HG03378 (cell line): Measurements from ENCODE around the gene ITGAE.

Source experiments
- ATAC-seq: cut with Tn5 transposase; IDR thresholded peaks from one replicate; pipeline ENCODE4 v1.9.1; 2021; ENCODE audit warnings: mild to moderate bottlenecking, moderate library complexity; ENCODE audit not compliant: unreplicated experiment

The ITGAE gene

DNA sequence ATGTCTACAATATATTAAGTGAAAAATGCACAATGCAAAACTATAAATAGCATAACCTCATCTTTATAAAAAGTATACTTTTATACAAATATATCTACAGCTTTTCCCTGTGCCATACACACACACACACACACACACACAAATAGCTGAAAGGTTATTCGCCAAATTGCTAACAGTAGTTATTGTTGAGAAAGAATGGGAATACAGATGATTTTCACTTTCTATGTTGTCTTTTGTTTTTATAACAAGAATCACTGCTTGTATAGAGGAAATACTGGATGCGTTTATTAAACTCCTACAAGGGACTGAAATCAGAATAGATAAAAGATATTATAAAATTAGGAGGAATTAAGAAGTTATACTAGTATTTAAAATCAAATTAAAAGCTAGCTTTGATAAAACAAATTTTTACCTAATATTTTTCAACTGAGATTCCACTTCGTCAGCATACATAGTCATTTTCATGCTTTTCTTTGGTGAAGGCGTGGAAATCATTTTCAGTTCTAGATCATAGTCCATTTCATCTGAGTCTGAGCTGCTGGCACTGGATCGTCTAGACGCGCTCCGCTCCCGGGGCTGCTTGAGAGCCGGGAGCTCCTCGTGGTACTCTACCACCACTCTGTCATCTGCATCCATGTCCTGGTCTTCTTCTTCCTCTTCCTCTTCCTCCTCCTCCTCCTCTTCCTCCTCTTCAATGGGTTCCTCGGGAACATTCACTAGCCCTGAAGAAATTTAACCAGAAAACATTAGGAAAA lies 17.0 kb upstream of the ITGAE start:
- no peak for ATAC-seq

DNA sequence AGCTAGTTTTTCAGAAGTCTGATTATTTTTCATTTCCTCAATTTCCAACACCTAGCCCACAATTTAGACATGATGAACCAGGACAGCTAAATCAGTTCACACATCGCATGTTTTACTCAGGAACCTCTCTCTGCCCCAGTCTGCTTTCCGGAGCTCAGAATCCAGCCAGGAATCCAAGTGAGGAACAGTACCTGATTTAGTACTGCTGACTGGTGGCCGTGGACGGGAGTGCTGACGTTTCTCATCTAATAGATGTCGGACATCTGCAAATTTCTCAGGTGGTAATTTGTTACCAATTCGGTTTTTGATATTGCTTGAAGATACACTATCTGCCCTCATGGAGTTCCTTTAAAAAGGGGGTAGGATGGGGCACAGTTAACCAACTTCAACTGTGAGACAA lies 14.9 kb upstream of the ITGAE start:
- ATAC-seq: no peak

DNA sequence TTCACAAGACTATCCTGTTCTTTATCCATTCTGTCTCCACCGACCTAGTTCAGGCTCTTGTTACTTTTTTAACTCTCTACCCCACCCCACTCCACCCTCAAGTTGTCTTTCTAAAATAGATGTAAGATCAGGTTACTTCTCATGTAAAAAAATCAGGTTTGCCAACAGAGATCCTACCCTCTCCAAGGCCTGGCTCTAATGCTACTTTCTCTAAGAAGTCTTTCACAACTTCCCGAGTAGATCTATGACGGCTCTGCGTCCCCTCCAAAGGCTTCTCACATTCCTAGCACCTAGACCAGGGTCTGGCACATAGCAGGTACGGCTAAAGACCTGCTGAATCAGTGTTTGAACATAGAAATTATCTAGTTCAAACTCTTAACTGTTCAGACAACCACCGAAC lies 14.1 kb upstream of the ITGAE start:
- ATAC-seq: no peak

DNA sequence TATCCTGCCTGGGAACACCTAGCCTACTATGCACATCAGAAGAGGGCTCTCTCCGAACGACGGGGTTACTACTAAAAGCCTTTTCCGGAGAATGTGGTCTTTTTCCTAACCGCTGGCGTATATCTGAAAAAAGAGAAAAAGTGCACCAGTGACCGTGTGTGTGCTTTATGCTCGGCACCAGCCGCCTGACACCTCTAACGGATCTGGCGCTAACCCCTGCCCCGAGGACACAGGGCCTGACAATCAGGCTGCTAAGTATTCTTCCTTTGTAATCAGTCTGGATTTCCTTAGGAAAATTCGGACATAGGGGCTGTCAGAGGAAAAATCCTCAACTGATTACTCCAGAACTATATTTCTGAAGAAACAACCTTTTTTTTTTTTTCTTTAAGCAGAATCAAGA lies 13.4 kb upstream of the ITGAE start:
- ATAC-seq: no peak

DNA sequence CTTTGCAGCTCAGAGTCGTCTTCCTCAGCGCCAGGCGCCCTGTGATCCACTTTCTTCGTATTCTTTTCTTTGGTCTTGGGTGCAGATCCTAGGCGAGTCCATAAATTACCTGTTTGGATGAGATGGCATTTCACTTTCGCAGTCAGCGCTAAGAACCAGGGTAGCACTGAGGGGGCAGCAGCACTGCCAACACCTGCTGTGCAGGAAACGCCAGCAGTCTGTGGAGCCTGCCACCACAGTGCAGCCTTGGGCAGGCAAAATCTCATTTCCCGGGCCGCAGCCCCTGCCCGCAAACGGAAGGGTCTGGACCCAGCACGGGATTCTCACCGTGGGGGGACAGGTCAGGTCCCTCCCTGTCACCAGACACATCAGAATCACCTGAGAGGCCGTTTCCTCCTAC lies 12.2 kb upstream of the ITGAE start:
- no peak for ATAC-seq

DNA sequence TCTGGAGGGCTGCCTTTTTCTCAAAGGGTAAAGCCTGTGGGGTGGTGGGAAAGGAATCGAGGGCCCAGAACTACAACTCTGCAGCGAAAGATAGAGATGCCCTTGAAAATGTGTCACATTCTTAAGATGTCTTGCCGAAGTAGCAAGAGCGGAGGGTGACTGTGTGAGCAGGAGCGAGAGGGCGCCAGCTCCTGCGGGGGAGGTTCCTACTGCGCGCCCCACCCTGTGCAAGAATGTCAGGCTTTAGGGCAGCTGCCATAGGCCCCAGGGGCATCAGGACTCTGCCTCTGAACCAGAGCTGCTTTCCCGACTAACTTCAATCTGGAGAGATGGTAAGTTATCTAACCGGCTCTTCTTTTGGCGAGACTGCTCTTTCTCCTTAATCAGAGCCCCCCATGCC lies 11.8 kb upstream of the ITGAE start:
- ATAC-seq: no peak

DNA sequence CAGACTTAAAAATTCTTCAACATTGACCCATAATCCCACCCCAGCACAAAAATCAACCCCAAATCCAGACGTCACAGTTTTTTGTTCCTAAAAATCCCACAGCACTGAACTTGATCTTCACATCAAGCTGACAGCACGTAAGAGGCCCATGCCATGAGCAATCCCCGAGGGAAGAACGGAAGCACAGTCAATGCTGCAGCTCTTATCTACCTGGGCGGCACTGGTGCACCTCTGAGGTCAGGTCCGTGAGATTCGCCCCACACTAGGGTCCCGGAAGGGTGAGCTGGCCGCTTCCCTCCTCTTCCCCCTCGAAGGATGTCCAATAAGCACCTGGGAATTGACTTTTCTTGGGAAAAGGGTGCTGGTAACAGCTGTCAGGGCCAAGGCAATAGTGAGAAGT lies 11.3 kb upstream of the ITGAE start:
- ATAC-seq: no peak

DNA sequence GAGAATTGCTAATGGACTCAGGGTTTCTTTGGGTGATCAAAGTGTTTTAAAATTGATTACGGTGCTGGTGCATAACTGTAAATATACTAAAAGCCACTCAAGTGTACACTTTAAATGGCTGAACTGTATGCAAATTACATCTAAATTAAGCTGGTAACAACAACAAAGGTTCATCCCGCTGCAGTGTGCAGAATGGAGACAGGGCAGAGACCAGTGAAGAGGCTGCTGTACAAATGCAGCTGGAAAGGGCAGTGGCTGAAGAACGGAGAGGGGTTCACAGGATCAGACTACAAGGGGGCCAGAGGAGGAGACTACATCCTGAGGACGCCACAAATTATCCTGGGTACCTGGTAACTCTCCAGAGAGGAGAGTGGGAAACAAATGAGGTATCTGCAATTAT lies 9.0 kb upstream of the ITGAE start:
- ATAC-seq: no peak

DNA sequence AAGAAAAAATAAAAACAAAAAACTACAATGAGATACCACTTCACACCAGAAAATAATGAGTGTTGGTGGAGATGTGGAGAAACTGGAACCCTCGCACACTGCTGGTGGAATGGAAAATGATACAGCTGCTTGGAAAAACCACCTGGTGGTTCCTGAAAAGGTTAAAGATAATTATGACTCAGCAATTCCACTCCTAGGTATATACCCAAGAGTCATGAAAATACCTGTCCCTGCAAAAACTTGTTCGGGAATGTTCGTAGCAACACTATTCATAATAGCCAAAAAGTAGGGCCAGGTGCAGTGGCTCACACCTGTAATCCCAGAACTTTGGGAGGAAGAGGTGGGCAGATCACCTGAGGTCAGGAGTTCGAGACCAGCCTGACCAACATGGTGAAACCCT lies 8.1 kb upstream of the ITGAE start:
- ATAC-seq: no peak

DNA sequence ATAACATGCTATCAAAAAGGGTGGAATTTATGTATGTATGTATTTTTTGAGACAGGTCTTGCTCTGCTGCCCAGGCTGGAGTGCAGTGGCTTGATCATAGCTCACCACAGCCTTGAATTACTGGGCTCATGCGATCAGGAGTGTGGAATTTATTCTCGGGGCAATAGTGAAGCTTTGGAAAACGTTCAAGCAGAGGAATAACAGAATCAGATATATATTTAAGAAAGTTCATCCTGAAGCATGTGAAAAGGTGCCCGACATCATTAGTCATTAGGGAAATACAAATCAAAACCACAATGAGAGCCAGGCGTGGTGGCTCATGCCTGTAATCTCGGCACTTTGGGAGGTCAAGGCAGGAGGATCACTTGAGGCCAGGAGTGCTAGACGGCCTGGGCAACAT lies 7.7 kb upstream of the ITGAE start:
- ATAC-seq: no peak

DNA sequence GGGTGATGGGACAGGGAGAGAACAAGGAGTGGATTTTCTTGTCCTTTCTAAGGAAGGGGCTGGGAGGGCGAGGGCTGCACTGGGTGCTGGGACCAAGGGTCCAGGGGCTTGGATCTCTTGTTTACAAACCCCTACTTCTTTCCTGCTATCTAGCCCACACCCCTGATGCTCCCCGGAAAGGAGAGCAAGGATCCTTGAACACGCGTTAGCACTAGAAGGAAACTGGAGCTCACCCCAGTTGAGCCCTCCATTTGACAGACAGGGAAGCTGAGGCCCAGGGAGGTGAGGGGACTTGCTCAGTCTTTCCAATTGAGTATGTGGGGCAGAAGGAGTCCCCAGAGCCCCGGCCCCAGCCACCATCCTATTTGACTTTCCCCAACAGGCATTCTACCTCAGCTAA lies 4.6 kb upstream of the ITGAE start:
- ATAC-seq: no peak

DNA sequence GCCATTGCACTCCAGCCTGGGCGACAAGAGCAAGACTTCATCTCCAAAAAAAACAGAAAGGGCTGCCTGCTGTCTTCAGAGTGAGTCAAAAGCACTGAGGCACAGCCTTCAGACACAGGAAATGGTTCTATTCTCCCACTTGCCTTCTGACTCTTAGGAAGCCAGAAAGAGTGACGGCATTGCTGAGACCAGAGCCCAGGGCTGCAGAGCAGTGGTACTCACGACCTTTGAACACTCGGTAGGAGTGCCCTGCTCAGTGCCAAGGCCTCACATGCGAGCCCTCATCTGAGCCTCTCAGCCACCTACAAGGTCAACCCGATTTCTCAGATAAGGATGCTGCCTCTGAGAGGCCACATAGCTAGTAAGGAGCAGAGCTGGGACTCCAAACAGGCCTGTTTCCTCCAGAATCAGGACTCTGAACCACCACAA lies 3.5 kb upstream of the ITGAE start:
- peak; percentile 59 for ATAC-seq

DNA sequence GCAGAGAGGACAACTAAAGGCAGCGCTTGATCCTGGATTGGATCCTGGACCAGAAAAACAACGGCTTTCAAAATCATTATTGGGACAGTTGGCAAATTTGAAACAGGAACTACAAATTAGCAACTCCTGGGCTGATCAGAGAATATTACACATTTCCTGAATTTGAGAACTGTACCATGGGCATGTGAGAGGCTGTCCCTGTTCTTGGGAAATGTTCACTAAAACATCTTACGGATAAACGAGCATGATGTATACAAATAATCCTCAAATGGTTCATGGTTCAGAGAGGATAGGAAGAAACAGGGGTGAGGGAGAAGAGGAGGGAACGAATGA lies 2.3 kb upstream of the ITGAE start:
- ATAC-seq: no peak

DNA sequence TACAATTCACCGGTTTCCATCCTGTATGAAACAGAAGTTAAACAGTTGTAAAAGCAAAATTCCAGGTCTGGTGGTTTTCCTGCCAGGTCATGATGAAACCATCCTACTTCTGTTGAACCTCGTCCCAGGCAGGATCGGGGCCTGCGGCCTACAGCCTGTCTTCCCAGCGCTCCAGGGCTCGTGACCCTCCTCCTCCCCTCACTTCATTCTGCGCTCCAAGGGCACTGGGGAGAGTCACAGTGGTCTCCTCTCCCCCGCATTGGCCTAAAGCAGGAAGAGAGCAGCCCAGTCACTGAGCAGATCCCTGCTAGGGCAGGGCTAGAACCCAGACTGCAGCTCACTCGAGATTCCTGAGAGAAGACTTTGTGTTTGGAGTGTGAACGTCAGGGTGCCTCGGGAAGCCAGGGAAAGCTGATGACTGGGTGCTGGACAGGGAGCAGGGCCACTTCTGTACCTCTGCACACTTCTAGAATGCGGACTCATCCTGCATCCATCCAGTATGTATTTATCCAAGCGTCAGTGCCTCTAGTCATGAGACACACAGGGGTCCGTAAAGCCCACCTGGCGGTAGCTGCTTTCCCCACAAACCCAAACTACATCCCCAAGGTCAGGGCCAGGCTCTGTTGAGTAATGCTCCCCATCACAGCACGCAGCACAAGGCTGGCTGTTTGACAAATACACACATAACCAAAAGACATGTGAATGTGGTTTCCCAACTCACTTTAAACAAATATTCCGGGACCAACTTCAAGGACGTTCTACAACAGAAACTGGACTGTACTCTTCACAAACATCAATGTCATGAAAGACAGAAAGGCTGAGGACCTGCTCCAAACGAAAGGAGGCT lies 1.7 kb upstream of the ITGAE start:
- ATAC-seq: no peak

DNA sequence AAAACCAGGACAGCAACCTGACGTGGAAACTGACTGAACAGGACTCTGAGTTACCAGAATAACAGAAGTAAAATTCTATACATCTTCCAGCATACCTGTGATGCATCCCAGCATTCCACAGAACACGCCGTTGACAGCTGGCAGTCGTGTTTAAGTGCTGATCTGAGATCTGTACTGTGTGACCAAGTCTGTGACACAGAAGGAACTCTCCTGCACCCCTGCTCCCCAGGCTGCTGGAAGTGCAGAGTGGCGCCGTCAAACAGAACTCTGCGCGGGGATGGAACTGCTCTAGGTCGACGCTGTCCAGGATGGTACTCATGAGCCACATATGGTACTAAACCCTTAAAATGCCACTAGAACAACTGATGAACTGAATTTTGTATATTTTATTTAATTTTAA lies 804 bp upstream of the ITGAE start:
- ATAC-seq: no peak

DNA sequence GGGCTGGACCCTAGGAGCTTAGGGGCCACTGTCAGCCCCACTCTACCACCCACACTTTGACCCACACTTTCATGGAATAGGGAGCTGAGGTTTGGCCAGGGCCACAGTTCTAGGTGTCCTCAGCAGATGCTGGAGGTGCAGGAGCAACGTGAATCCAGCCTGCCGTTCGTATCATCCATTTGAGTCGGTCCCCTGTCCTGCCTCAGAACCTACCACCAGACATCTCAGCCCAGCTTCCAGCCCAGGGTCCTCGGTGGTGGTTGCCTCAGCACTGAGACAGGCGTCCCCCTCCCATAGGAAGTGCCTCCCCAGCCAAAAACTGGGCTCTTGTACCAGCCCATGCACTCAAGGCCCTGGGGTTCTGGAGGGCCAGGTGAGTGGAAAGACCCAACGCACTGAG lies 359 bp upstream of the ITGAE start:
- ATAC-seq: no peak

DNA sequence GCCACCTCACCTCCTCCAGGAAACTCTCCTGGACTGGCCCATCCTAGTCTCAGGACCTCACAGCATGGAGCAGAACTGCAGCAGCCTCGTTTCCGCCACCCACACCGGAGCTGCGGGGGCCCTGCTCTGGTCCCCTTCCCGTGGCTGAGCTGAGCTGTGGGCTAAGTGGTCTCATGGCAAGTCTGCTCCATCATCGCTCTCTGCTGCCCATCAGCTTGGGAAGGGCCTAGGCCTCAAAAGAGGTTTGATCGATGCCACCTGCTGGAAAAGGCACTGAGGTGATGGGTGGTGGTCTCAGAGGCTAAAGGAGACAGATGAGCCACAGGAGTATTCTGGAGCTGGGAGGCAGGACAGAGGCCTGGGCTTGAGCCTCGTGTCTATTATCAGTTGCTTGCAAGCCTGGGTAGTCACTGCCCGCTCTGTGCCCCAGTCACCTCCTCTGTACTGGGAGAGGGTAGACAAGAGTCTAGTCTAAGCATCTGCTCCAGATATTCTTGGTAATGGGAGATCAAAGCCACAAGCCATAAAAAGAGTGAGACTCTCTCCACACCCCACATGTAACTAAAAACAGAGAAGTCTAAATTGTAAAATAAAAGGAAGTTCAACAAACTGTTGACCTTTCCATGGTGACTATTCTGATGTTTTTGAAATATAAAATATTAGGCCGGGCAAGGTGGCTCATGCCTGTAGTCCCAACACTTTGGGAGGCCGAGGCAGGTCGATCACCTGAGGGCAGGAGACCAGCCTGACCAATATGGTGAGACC lies 1.6 kb downstream of the ITGAE start:
- no peak for ATAC-seq

DNA sequence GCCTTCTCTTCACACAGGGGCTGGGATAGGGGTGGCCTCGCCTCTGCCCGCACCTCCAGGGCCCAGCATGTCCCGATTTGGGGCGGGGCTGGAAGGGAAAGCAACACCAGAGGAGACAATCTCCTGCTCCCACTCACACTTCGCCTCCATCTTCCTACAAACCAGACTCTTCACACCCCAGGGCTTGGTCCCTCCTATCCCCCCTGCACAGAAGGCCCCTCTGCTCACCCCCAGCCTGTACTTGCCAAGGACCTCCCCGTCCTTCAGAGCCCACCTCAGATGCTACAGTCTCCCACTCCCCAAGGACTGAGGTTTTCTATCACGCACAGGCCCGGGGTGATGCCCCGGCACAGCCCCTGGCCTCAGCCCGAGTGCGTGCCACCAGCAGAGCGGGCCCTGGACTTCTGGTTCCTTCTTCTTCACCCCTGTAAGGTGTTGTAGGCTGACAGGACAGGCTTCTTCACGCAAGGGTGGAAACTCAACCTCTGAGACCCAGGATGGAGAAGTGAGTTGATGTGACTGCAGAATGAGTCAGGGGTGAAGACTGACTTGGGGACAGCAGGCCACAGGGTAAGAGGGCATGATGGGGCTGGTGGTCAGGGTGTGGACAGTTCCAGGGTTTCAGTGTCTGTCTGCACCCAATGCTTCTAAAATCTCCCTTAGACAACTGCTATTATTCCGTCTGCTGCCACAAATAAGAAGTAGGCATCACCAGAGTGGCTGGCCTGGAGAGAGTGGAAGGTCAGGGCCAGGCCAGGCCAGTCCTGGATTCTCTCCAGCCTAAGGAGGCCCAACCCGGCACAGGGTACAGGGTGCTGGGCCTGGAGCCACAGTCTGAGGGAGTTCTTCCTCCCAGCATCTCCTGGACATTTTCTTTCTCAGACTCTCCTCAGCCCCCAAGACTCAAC lies 2.5 kb downstream of the ITGAE start:
- no peak for ATAC-seq

DNA sequence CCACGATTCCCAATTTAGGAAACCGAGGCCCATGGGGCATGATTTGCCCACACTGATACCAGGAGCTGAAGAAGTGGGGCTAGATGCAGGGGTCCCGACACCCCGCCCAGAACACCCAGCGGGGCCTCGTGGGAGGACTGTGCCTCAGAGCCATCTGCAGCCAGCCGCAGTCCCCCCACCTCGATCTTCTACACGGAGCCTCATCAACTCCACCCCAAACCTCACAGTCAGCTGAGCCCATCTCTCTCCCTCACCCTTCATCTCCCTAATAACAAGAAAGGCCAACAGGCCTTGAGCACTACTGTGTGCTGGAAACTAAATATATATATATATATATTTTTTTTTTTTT lies 4.2 kb downstream of the ITGAE start:
- peak; percentile 36 for ATAC-seq

DNA sequence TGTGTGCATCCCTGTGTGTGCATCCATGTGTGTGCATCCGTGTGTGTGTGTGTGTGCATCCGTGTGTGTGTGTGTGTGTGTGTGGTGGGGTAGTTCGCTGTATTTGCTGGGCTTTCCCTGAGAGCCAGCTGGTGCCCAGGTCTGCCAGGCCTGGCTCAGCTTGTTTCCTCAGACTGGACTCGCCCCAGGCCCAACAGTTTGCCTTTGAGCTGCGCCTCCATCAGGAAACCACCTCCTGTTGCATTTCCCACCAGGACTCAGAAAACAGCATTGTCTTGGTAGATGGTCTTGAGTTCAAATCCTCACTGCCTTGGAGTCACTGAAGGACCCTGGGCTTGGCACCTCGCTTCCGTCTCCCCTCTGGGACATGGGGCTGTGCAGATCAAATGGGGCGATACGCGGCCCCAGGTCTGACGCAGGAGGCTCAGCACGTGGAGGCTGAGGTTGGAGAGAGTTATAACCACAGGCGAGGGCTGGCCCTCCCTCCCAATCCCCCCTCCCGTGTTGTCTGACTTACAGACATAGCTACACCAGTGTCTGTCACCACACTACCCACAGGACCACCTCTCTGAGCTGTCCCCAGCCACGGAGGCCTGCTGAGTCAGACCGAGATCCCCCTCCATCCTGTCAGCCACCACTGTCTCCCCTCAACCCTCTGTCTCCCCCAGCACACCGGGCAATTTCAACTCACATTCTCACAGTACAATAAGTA lies 4.7 kb downstream of the ITGAE start:
- peak; percentile 68 for ATAC-seq
